HepG2 (cell line): ENCODE data around the gene STYXL2. TPM values are rescaled to one million over a fixed set of nuclear protein-coding genes. Genes with fewer than 3 reads are reported as not detected.

Experiments
- CHD2 ChIP-seq: IDR thresholded peaks from 2 replicates; pipeline ENCODE4 v1.6.1; 2011; ENCODE audit warnings: low read depth, low read length, improper control_type of control experiment
- HNF1B ChIP-seq: sonication (generic); formaldehyde crosslinking; IDR thresholded peaks from 2 replicates; pipeline ENCODE4 v1.5.1; 2020; ENCODE audit warnings: mild to moderate bottlenecking, moderate library complexity, missing genetic modification reagents
- IKZF5 ChIP-seq: IDR thresholded peaks from 2 replicates; pipeline ENCODE4 v1.6.1; 2018; ENCODE audit warnings: missing genetic modification reagents, mild to moderate bottlenecking, missing compliant biosample characterization
- MATR3 ChIP-seq: sonication (generic); formaldehyde crosslinking; IDR thresholded peaks from 2 replicates; pipeline ENCODE4 v1.4.0; 2020; ENCODE audit warnings: missing genetic modification reagents
- PITX1 ChIP-seq: sonication (generic); formaldehyde crosslinking; IDR thresholded peaks from 2 replicates; pipeline ENCODE4 v1.5.1; 2020; ENCODE audit warnings: mild to moderate bottlenecking, missing genetic modification reagents
- RAD21 ChIP-seq: fragments of 450-650 bp; formaldehyde crosslinking; IDR thresholded peaks from 2 replicates; pipeline ENCODE4 v1.5.0; 2020; ENCODE audit warnings: mild to moderate bottlenecking
- SP140L ChIP-seq: sonication (generic); formaldehyde crosslinking; IDR thresholded peaks from 2 replicates; pipeline ENCODE4 v1.4.0; 2020; ENCODE audit warnings: missing genetic modification reagents, borderline replicate concordance
- TBL1XR1 ChIP-seq: fragments of 150-350 bp; IDR thresholded peaks from 2 replicates; pipeline ENCODE4 v1.6.1; 2014; ENCODE audit warnings: borderline replicate concordance, low read length; ENCODE audit not compliant: partially characterized antibody
- ZBTB26 ChIP-seq: IDR thresholded peaks from 2 replicates; pipeline ENCODE4 v1.6.1; 2016; ENCODE audit warnings: missing compliant biosample characterization, missing genetic modification reagents, borderline replicate concordance
- ZNF235 ChIP-seq: sonication (generic); formaldehyde crosslinking; IDR thresholded peaks from 2 replicates; pipeline ENCODE4 v1.8.1; 2023; ENCODE audit warnings: mild to moderate bottlenecking, missing genetic modification reagents, borderline replicate concordance
- ZNF607 ChIP-seq: sonication (generic); formaldehyde crosslinking; IDR thresholded peaks from 2 replicates; pipeline ENCODE4 v1.5.1; 2020; ENCODE audit warnings: missing genetic modification reagents, mild to moderate bottlenecking, borderline replicate concordance
- ZNF674 ChIP-seq: sonication (generic); formaldehyde crosslinking; IDR thresholded peaks from 2 replicates; pipeline ENCODE4 v1.5.0; 2020; ENCODE audit warnings: low read depth, mild to moderate bottlenecking, missing genetic modification reagents
- ZSCAN22 ChIP-seq: sonication (generic); formaldehyde crosslinking; IDR thresholded peaks from 2 replicates; pipeline ENCODE4 v1.4.0; 2020; ENCODE audit warnings: mild to moderate bottlenecking, missing genetic modification reagents
- ZSCAN9 ChIP-seq: IDR thresholded peaks from 2 replicates; pipeline ENCODE4 v1.6.1; 2016; ENCODE audit warnings: borderline replicate concordance
- polyA plus RNA-seq, 8 experiments: library from polyadenylated mRNA; depleted of rRNA in 3 of 8; stranded (reverse) in 7 of 8; unstranded in 1 of 8; fragments of >200 nt; fragmentation: Illumina TruSeq in 4 of 8; extraction: Trizol in 4 of 8; gene quantifications; 2 replicates each; pipeline versions ENCODE4 v1.2.1 to v1.2.3, GENCODE V29; 2011 to 2016; ENCODE audit warnings: low read depth in 4 of 8, missing spikeins in 1 of 8, mixed read lengths in 1 of 8; ENCODE audit not compliant: insufficient read depth in 1 of 8
- total RNA-seq, 5 experiments: library from RNA; depleted of rRNA; stranded (reverse); fragments of >200 nt; fragmentation: Illumina TruSeq; extraction: Trizol; gene quantifications; 2 replicates each; pipeline ENCODE4 v1.2.3, GENCODE V29; 2016; ENCODE audit warnings: low read depth in 1 of 5
- TF ChIP-seq, protein P1 (sequence below): sonication (generic); formaldehyde crosslinking; IDR thresholded peaks from 2 replicates; pipeline ENCODE4 v1.8.0; 2022; ENCODE audit warnings: mild to moderate bottlenecking, missing genetic modification reagents, borderline replicate concordance
- TF ChIP-seq, protein P2 (sequence below): sonication (generic); formaldehyde crosslinking; IDR thresholded peaks from 2 replicates; pipeline ENCODE4 v1.5.0; 2020; ENCODE audit warnings: mild to moderate bottlenecking, missing genetic modification reagents, borderline replicate concordance
- TF ChIP-seq, protein P3 (sequence below): sonication (generic); formaldehyde crosslinking; conservative IDR thresholded peaks from 2 replicates; pipeline ENCODE4 v1.8.0; 2022; ENCODE audit warnings: mild to moderate bottlenecking, moderate library complexity, missing genetic modification reagents

STYXL2 gene
- total and polyA plus RNA-seq, 2 of the 13 experiments (the other 11 are each of a cell fraction or from before 2014, with no cell fraction given) = not detected

- TF ChIP-seq, protein P1, sequence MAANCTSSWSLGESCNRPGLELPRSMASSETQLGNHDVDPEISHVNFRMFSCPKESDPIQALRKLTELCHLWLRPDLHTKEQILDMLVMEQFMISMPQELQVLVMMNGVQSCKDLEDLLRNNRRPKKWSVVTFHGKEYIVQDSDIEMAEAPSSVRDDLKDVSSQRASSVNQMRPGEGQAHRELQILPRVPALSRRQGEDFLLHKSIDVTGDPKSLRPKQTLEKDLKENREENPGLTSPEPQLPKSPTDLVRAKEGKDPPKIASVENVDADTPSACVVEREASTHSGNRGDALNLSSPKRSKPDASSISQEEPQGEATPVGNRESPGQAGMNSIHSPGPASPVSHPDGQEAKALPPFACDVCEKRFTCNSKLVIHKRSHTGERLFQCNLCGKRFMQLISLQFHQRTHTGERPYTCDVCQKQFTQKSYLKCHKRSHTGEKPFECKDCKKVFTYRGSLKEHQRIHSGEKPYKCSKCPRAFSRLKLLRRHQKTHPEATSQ (CRISPR knock-in tag) = no peak
- TF ChIP-seq ZSCAN9 (CRISPR knock-in tag) = no peak
- TF ChIP-seq SP140L (CRISPR knock-in tag) = no peak
- TF ChIP-seq ZBTB26 = no peak
- TF ChIP-seq, protein P2, sequence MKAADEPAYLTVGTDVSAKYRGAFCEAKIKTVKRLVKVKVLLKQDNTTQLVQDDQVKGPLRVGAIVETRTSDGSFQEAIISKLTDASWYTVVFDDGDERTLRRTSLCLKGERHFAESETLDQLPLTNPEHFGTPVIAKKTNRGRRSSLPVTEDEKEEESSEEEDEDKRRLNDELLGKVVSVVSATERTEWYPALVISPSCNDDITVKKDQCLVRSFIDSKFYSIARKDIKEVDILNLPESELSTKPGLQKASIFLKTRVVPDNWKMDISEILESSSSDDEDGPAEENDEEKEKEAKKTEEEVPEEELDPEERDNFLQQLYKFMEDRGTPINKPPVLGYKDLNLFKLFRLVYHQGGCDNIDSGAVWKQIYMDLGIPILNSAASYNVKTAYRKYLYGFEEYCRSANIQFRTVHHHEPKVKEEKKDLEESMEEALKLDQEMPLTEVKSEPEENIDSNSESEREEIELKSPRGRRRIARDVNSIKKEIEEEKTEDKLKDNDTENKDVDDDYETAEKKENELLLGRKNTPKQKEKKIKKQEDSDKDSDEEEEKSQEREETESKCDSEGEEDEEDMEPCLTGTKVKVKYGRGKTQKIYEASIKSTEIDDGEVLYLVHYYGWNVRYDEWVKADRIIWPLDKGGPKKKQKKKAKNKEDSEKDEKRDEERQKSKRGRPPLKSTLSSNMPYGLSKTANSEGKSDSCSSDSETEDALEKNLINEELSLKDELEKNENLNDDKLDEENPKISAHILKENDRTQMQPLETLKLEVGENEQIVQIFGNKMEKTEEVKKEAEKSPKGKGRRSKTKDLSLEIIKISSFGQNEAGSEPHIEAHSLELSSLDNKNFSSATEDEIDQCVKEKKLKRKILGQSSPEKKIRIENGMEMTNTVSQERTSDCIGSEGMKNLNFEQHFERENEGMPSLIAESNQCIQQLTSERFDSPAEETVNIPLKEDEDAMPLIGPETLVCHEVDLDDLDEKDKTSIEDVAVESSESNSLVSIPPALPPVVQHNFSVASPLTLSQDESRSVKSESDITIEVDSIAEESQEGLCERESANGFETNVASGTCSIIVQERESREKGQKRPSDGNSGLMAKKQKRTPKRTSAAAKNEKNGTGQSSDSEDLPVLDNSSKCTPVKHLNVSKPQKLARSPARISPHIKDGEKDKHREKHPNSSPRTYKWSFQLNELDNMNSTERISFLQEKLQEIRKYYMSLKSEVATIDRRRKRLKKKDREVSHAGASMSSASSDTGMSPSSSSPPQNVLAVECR = no peak
- TF ChIP-seq, protein P3, sequence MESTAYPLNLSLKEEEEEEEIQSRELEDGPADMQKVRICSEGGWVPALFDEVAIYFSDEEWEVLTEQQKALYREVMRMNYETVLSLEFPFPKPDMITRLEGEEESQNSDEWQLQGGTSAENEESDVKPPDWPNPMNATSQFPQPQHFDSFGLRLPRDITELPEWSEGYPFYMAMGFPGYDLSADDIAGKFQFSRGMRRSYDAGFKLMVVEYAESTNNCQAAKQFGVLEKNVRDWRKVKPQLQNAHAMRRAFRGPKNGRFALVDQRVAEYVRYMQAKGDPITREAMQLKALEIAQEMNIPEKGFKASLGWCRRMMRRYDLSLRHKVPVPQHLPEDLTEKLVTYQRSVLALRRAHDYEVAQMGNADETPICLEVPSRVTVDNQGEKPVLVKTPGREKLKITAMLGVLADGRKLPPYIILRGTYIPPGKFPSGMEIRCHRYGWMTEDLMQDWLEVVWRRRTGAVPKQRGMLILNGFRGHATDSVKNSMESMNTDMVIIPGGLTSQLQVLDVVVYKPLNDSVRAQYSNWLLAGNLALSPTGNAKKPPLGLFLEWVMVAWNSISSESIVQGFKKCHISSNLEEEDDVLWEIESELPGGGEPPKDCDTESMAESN (CRISPR knock-in tag) = no peak
- TF ChIP-seq MATR3 (CRISPR knock-in tag) = no peak
- TF ChIP-seq PITX1 (CRISPR knock-in tag) = no peak
- TF ChIP-seq ZSCAN22 (CRISPR knock-in tag) = no peak
- TF ChIP-seq HNF1B (CRISPR knock-in tag) = peak; percentile 40; the same call in 1 of the 2 replicates
- 0 out of 2 replicates have a peak, but pooled peaks have one; percentile 21 for TF ChIP-seq IKZF5 (CRISPR knock-in tag)
- TF ChIP-seq ZNF235 = no peak
- TF ChIP-seq RAD21 = peak; percentile 95
- no peak for TF ChIP-seq TBL1XR1
- no peak for TF ChIP-seq ZNF607 (CRISPR knock-in tag)
- TF ChIP-seq CHD2 = no peak
- no peak for TF ChIP-seq ZNF674 (CRISPR knock-in tag)
Observed at GRCh38 chr1:167066333-167067122, 27.3 kb upstream of the STYXL2 start (continued).
